ENCODE data around the gene SNX33.

The SNX33 gene

GRCh38 chr15:75641603-75642002 lies 6.1 kb upstream of the SNX33 start:
- DNase-seq: no peak

GRCh38 chr15:75644376-75644775 lies 3.3 kb upstream of the SNX33 start:
- DNase-seq: no peak

GRCh38 chr15:75646112-75646943 lies 1.4 kb upstream of the SNX33 start:
- no peak for DNase-seq

- no peak for DNase-seq
Observed at GRCh38 chr15:75646944-75647364, 758 bp upstream of the SNX33 start.

- DNase-seq: peak; percentile 28
Observed at GRCh38 chr15:75648156-75649000, 666 bp downstream of the SNX33 start.

- no peak for DNase-seq
Observed at GRCh38 chr15:75649045-75649761, 1.5 kb downstream of the SNX33 start.

GRCh38 chr15:75649848-75650247 lies 2.1 kb downstream of the SNX33 start:
- DNase-seq: no peak

- DNase-seq: no peak
Observed at GRCh38 chr15:75650908-75651809, 3.4 kb downstream of the SNX33 start.

GRCh38 chr15:75651810-75652543 lies 4.3 kb downstream of the SNX33 start:
- DNase-seq: no peak

GRCh38 chr15:75653347-75653913 lies 5.7 kb downstream of the SNX33 start:
- no peak for DNase-seq

- DNase-seq: no peak
Observed at GRCh38 chr15:75654201-75654907, 6.6 kb downstream of the SNX33 start.

GRCh38 chr15:75655931-75656330 lies 8.2 kb downstream of the SNX33 start:
- DNase-seq: no peak

- no peak for DNase-seq
Observed at GRCh38 chr15:75656331-75656730, 8.6 kb downstream of the SNX33 start.

- no peak for DNase-seq
Observed at GRCh38 chr15:75656813-75657212, 9.1 kb downstream of the SNX33 start.

GRCh38 chr15:75659141-75659771 lies 11.5 kb downstream of the SNX33 start:
- DNase-seq: no peak

GRCh38 chr15:75659928-75660645 lies 12.4 kb downstream of the SNX33 start:
- no peak for DNase-seq

- no peak for DNase-seq
Observed at GRCh38 chr15:75661100-75661755, 13.5 kb downstream of the SNX33 start.

- no peak for DNase-seq
Observed at GRCh38 chr15:75661756-75662140, 14.0 kb downstream of the SNX33 start.

Measured in hematopoietic multipotent progenitor cell treated with erythropoietin and hydrocortisone succinate and interleukin-3 and kit ligand, for 6 days (in vitro differentiated cells).